GM10266 (cell line): Measurements from ENCODE around the gene MAST4.

Experiments used
- DNase-seq: peaks from one replicate; pipeline ENCODE4 v3.0.0; 2012; ENCODE audit errors: extremely low spot score
- TF ChIP-seq, protein P1 (sequence below): IDR thresholded peaks from 2 replicates; pipeline ENCODE4 v1.5.1; 2012; ENCODE audit warnings: mild to moderate bottlenecking, low read depth; ENCODE audit not compliant: control insufficient read depth, insufficient read depth; ENCODE audit errors: missing control alignments

MAST4 gene

DNA sequence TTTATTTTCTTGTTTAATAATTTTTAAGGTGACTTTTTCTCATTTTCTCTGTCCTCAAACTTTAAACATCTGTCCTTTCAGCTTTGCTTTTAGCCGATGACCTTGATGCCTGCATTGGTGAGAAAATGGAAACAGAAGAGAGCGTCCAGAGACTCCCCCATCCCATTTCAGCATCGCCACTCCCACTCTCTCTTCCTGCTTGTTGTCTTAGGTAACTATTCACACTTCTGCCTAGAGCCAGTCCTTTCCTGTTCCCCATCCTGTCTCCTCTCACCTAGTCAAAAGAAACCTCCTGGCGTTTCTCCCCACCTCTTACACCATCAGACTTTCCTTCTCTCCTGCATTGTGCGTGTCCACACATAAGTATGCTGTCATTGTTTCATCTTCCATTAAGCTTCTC is 124.6 kb downstream of the MAST4 start:
- DNase-seq: no peak
- TF ChIP-seq, protein P1, sequence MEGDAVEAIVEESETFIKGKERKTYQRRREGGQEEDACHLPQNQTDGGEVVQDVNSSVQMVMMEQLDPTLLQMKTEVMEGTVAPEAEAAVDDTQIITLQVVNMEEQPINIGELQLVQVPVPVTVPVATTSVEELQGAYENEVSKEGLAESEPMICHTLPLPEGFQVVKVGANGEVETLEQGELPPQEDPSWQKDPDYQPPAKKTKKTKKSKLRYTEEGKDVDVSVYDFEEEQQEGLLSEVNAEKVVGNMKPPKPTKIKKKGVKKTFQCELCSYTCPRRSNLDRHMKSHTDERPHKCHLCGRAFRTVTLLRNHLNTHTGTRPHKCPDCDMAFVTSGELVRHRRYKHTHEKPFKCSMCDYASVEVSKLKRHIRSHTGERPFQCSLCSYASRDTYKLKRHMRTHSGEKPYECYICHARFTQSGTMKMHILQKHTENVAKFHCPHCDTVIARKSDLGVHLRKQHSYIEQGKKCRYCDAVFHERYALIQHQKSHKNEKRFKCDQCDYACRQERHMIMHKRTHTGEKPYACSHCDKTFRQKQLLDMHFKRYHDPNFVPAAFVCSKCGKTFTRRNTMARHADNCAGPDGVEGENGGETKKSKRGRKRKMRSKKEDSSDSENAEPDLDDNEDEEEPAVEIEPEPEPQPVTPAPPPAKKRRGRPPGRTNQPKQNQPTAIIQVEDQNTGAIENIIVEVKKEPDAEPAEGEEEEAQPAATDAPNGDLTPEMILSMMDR: no peak

DNA sequence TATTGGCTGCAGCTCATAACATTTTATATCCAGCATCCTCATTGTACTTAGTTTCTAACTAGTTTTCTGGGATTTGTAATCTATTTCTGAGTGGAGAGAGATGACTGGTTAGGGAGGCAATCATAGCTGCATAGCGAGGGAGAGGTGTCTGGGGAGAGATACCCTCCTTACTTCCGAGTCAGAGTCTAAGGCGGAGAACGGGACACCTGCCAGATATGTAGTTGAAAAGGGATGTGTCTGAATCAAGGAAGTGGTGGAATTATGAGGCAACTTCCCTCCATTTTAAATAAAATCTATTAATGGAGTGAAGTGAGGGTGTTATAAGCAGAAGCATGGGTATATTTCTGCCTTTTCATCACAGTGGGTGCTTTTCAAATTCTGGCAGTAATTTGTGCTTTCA is 126.5 kb downstream of the MAST4 start:
- DNase-seq: no peak

DNA sequence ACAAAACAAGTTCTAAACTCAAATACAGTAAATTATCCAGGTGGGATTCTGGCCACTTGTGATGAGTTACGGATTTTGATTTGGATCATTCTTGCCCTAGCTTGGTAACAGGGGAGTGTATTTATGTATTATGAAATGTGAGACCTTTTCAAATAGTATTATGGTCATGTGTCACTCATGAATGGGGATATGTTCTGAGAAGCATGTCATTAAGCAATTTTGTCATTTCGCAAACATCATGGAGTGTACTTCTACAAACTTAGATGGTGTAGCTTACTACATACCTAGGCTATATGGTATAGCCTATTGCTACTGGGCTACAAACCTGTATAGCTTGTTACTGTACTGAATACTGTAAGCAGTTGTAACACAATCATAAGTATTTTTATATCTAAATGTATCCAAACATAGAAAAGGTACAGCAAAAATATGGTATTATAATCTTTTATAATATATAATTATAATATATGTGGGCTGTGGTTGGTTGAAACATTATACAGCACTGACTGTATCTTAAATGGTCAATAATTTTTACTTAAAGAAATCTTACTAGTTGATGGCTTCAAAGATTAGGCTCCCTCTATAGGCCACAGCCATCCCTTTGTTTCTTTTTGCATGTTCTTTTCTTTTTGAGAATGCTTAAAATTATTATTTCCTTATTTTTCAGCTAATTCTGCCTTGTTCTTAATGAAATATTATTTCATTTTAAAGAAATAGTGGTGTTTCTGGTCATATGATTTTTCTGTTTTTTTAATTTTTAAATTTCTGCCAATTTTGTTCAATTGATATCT is 128.4 kb downstream of the MAST4 start:
- no peak for DNase-seq
- TF ChIP-seq, protein P1: no peak

More for the DNA sequence above, 126.5 kb downstream of the MAST4 start:
- TF ChIP-seq, protein P1: no peak

DNA sequence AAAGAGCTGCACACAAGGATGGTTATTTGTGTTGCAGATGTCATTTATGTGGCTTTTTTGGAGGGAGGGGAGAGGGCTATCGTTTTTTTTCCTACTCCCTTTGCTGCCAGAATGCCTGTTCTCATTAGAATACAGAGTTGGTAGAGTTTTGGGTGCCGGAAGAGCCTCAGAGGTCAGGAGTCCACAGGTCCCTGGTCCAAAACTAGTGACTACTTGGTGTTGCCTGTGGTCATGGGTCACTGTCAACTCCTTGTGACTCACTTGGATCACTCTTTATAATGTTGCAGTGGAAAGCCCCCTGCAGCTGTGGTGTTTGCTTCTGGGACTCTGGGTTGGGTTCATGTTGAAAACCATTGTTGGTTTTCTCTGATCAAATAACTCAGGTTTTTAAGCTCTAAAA is 131.4 kb downstream of the MAST4 start:
- TF ChIP-seq, protein P1: no peak
- no peak for DNase-seq

DNA sequence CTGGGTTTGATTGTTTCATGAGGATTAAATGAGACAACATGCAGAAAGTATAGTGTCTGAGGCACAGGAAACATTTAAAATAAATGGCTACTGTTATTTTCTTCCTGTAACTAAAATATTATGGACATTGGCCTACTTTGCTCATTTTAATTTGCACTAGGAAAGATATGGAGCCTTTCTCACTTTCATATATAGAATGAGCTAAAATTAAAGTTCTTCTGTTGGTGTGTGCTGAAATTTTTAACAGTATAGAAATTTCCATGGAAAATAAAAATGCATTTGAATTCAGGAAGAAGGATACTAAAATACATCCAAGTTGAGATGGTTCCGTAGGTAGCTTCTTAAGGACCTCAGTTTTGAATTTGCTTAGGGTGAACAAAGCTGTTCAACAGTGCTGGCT is 131.9 kb downstream of the MAST4 start:
- TF ChIP-seq, protein P1: no peak
- no peak for DNase-seq

DNA sequence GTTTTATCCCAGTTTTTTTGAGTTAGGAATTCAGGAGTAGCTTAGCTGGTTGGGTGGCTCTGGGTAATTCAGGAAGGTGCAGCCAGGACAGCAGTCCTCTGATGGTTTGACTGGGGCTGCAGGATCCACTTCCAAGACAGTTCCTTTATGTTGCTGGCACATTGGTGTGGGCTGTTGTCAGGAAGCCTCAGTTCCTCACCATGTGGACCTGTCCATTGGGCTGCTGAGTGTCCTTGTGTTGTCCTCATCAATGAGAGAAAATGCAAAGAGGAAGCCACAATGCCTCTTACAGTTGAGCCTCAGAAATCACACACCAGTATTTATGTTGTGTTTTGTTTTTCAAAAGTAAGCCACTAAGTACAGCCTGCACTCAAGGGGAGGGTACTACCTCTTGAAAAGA is 140.9 kb downstream of the MAST4 start:
- DNase-seq: no peak
- TF ChIP-seq, protein P1: no peak

DNA sequence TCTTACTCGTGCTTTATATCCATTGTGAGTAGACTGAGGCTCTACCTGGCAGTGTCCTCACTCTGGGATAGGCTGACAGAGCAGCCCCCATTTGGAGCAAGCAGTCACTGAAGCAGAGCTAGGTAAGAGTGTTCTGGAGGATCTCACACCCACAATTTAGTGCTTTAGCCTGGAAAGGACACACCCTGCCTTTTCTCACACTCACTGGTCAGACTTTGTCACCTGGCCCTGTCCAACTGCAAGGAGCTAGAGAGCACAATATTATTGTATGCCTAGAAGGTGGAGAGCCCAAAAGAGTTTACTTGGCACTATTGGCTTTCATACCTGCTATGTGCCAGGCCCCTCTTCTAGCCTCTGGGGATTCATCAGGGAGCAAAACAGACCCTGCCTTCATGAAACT is 141.9 kb downstream of the MAST4 start:
- DNase-seq: no peak
- TF ChIP-seq, protein P1: no peak
